Neural cell (in vitro differentiated cells): ENCODE measurements around the gene FAM174C. TPM values are rescaled to one million over a fixed set of nuclear protein-coding genes. Genes with fewer than 3 reads are reported as not detected.

Experiments
- H2AFZ ChIP-seq: fragments of 200-600, 300-800 bp; sonication (generic), shearing (Covaris generic); 2 replicates; pipeline ENCODE4 v1.6.0; 2014; ENCODE audit warnings: low read depth, mild to moderate bottlenecking, antibody characterized with exemption, low read length, moderate library complexity
- H3F3A ChIP-seq: fragments of 200-600 bp; shearing (Covaris generic); 2 replicates; pipeline ENCODE4 v1.6.1; 2016; ENCODE audit warnings: mild to moderate bottlenecking, moderate library complexity, mixed read lengths, antibody characterized with exemption, low read length; ENCODE audit not compliant: insufficient read depth, poor library complexity, severe bottlenecking
- H3K27ac ChIP-seq: fragments of 200-600, 300-800 bp; sonication (generic), shearing (Covaris generic); 2 replicates; pipeline ENCODE4 v1.5.1; 2014; ENCODE audit warnings: mild to moderate bottlenecking, low read length, moderate library complexity
- H3K27me3 ChIP-seq: fragments of 300-800, 200-600 bp; sonication (generic), shearing (Covaris generic); 2 replicates; pipeline ENCODE4 v1.6.0; 2014; ENCODE audit warnings: mild to moderate bottlenecking, low read depth, low read length, moderate library complexity; ENCODE audit not compliant: insufficient read depth
- H3K36me3 ChIP-seq: fragments of 300-800, 200-600 bp; sonication (generic), shearing (Covaris generic); 2 replicates; pipeline ENCODE4 v1.5.1; 2014; ENCODE audit warnings: mild to moderate bottlenecking, antibody characterized with exemption, low read length, moderate library complexity; ENCODE audit not compliant: insufficient read depth
- H3K4me2 ChIP-seq: fragments of 300-800, 200-600 bp; sonication (generic), shearing (Covaris generic); 2 replicates; pipeline ENCODE4 v1.6.0; 2014; ENCODE audit warnings: mild to moderate bottlenecking, low read length
- H3K4me3 ChIP-seq: fragments of 300-800, 200-600 bp; sonication (generic), shearing (Covaris generic); 2 replicates; pipeline ENCODE4 v1.5.1; 2014; ENCODE audit warnings: mild to moderate bottlenecking, low read length, moderate library complexity
- H3K79me2 ChIP-seq: fragments of 200-600 bp; shearing (Covaris generic); replicated peaks from 2 replicates; pipeline ENCODE4 v1.6.0; 2014; ENCODE audit warnings: mild to moderate bottlenecking, low read length, moderate library complexity; ENCODE audit not compliant: insufficient read depth
- H3K9ac ChIP-seq: fragments of 300-800, 200-600 bp; sonication (generic), shearing (Covaris generic); 2 replicates; pipeline ENCODE4 v1.6.1; 2016; ENCODE audit warnings: mild to moderate bottlenecking, low read length, mixed read lengths
- H3K9me2 ChIP-seq: fragments of 200-600 bp; shearing (Covaris generic); 2 replicates; pipeline ENCODE4 v1.6.1; 2016; ENCODE audit warnings: mild to moderate bottlenecking, low read length, mixed read lengths; ENCODE audit not compliant: insufficient read depth
- H3K9me3 ChIP-seq: fragments of 200-600, 300-800 bp; sonication (generic), shearing (Covaris generic); 2 replicates; pipeline ENCODE4 v1.6.1; 2016; ENCODE audit warnings: mild to moderate bottlenecking, mixed run types, low read length, moderate library complexity, mixed read lengths
- H4K20me1 ChIP-seq: fragments of 200-600 bp; shearing (Covaris generic); 2 replicates; pipeline ENCODE4 v1.6.1; 2016; ENCODE audit warnings: mild to moderate bottlenecking, mixed run types; ENCODE audit not compliant: insufficient read depth
- CTCF ChIP-seq: fragments of 450-650 bp; IDR thresholded peaks from 2 replicates; pipeline ENCODE4 v1.5.1; 2014; ENCODE audit warnings: antibody characterized with exemption, mild to moderate bottlenecking, moderate library complexity; ENCODE audit not compliant: poor library complexity, severe bottlenecking
- EP300 ChIP-seq: fragments of 450-650 bp; conservative IDR thresholded peaks from 2 replicates; pipeline ENCODE4 v1.6.1; 2014; ENCODE audit warnings: antibody characterized with exemption, mild to moderate bottlenecking, moderate library complexity; ENCODE audit not compliant: poor library complexity, severe bottlenecking
- EZH2 ChIP-seq: fragments of 200-600, 300-800 bp; shearing (Covaris generic), sonication (generic); IDR thresholded peaks from 2 replicates; pipeline ENCODE4 v1.6.1; 2014; ENCODE audit warnings: antibody characterized with exemption, low read length, borderline replicate concordance, mild to moderate bottlenecking; ENCODE audit not compliant: insufficient read depth, poor library complexity, severe bottlenecking
- MXI1 ChIP-seq: fragments of 450-650 bp; conservative IDR thresholded peaks from 2 replicates; pipeline ENCODE4 v1.6.1; 2014; ENCODE audit warnings: antibody characterized with exemption, mild to moderate bottlenecking; ENCODE audit not compliant: poor library complexity, severe bottlenecking
- POLR2AphosphoS5 ChIP-seq: IDR thresholded peaks from 2 replicates; pipeline ENCODE4 v1.6.1; 2012
- RAD21 ChIP-seq: fragments of 450-650 bp; conservative IDR thresholded peaks from 2 replicates; pipeline ENCODE4 v1.6.1; 2014; ENCODE audit warnings: antibody characterized with exemption, mild to moderate bottlenecking, moderate library complexity
- REST ChIP-seq: IDR thresholded peaks from 2 replicates; pipeline ENCODE4 v1.6.1; 2012; ENCODE audit warnings: borderline replicate concordance
- SMC3 ChIP-seq: fragments of 450-650 bp; conservative IDR thresholded peaks from 2 replicates; pipeline ENCODE4 v1.6.1; 2014; ENCODE audit warnings: antibody characterized with exemption, mild to moderate bottlenecking, moderate library complexity; ENCODE audit not compliant: poor library complexity
- TAF1 ChIP-seq: IDR thresholded peaks from 2 replicates; pipeline ENCODE4 v1.6.1; 2012; ENCODE audit warnings: low read depth
- polyA plus RNA-seq: library from polyadenylated mRNA; depleted of rRNA; stranded (reverse); fragments of >200 nt; gene quantifications from 2 replicates; pipeline ENCODE4 v1.2.3, GENCODE V29; 2014

Gene FAM174C
- polyA plus RNA-seq, 1 donor from 2014 or later = 28.4 TPM

- no peaks in the 10 kb centered on the region for H3K36me3 ChIP-seq
- H3F3A ChIP-seq = peaks cover 4% of the 10 kb centered on the region
- no peak for TF ChIP-seq TAF1
- no peak overlapping the region for H2AFZ ChIP-seq
- H3K4me2 ChIP-seq = no peak overlapping the region
- peak overlapping the region; percentile 65 for H3K4me3 ChIP-seq
- H3K9me3 ChIP-seq = no peaks in the 10 kb centered on the region
- H3K27me3 ChIP-seq = no peaks in the 10 kb centered on the region
- no peaks in the 10 kb centered on the region for H4K20me1 ChIP-seq
- peaks cover 13% of the 10 kb centered on the region for H3K79me2 ChIP-seq
- H3K27ac ChIP-seq = peak overlapping the region; percentile 94
- no peaks in the 10 kb centered on the region for H3K9me2 ChIP-seq
- H3K9ac ChIP-seq = peak overlapping the region; percentile 93
Measured at GRCh38 chr19:1238369-1239303, 36.7 kb upstream of the FAM174C start.

GRCh38 chr19:1239420-1239795, 35.9 kb upstream of the FAM174C start:
- H3K9ac ChIP-seq = peak overlapping the region; percentile 92
- H3K4me2 ChIP-seq = peak overlapping the region; percentile 82
- H4K20me1 ChIP-seq = no peaks in the 10 kb centered on the region
- peaks cover 13% of the 10 kb centered on the region for H3K79me2 ChIP-seq
- TF ChIP-seq TAF1 = no peak
- TF ChIP-seq RAD21 = no peak
- TF ChIP-seq POLR2AphosphoS5 = no peak
- H3K27me3 ChIP-seq = no peaks in the 10 kb centered on the region
- peaks cover 4% of the 10 kb centered on the region for H3F3A ChIP-seq
- H3K36me3 ChIP-seq = no peaks in the 10 kb centered on the region
- H3K9me2 ChIP-seq = no peaks in the 10 kb centered on the region
- H2AFZ ChIP-seq = no peak overlapping the region
- H3K4me3 ChIP-seq = peak overlapping the region; percentile 69
- peak overlapping the region; percentile 94 for H3K27ac ChIP-seq
- H3K9me3 ChIP-seq = no peaks in the 10 kb centered on the region

- peak overlapping the region; percentile 69 for H3K4me3 ChIP-seq
- no peak overlapping the region for H2AFZ ChIP-seq
- H3K4me2 ChIP-seq = peak overlapping the region; percentile 82
- no peaks in the 10 kb centered on the region for H3K36me3 ChIP-seq
- no peaks in the 10 kb centered on the region for H4K20me1 ChIP-seq
- H3F3A ChIP-seq = peaks cover 4% of the 10 kb centered on the region
- peak; percentile 82 for TF ChIP-seq SMC3
- TF ChIP-seq POLR2AphosphoS5 = peak; percentile 76
- TF ChIP-seq TAF1 = no peak
- TF ChIP-seq EP300 = peak; percentile 87
- TF ChIP-seq MXI1 = peak; percentile 63
- TF ChIP-seq CTCF = peak; percentile 99
- no peak for TF ChIP-seq REST
- TF ChIP-seq EZH2 = no peak
- peak; percentile 93 for TF ChIP-seq RAD21
- H3K79me2 ChIP-seq = peaks cover 13% of the 10 kb centered on the region
- peak overlapping the region; percentile 92 for H3K9ac ChIP-seq
- no peaks in the 10 kb centered on the region for H3K9me2 ChIP-seq
- H3K27me3 ChIP-seq = no peaks in the 10 kb centered on the region
- H3K27ac ChIP-seq = peak overlapping the region; percentile 94
- H3K9me3 ChIP-seq = no peaks in the 10 kb centered on the region
Measured at GRCh38 chr19:1239796-1240737, 35.3 kb upstream of the FAM174C start.
